SH-SY5Y (cell line): ENCODE data around the gene BTBD19.

Experiments
- GATA2 ChIP-seq: IDR thresholded peaks from 2 replicates; pipeline ENCODE4 v1.6.1; 2011; ENCODE audit warnings: mild to moderate bottlenecking, low read depth, low read length
- GATA3 ChIP-seq: IDR thresholded peaks from 2 replicates; pipeline ENCODE4 v1.6.1; 2011; ENCODE audit warnings: low read depth, mild to moderate bottlenecking, low read length, moderate library complexity

DNA sequence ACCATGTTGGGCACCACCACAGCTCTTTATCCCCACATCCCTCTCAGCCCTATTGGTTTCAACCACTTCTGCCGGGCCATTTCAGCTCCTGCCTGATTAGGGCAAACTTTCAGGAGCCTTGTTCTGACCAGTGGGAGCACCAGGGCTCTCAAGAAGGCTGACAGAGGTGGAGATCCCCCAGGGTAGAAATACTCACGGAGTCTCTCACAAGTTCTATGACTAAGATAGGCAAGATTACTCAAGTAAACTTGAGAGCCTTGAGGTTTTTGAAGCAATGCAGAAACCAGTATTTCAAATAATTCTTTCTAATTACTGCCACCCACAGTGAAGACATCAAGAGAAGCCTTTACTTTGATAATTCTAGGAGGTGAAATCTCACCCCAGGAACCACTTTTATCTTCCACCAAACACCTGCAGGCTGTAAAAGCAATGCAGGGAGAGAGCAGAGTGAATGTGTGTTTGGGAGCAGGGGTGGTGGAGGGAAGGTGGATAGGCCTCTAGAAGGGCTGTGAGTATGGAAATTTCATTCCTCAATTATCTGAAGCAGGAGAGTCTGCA, 41.3 kb downstream of the BTBD19 start:
- TF ChIP-seq GATA2 (no peak), GATA3 (no peak)
